C4-2B (cell line): ENCODE data around the gene SCUBE1.

Experiments
- ZFX ChIP-seq: fragments of 450-650 bp; IDR thresholded peaks from 2 replicates; pipeline ENCODE4 v1.6.1; 2017
- TF ChIP-seq, protein P1 (sequence below): fragments of 450-650 bp; conservative IDR thresholded peaks from 2 replicates; pipeline ENCODE4 v1.5.1; 2017; ENCODE audit warnings: mild to moderate bottlenecking

DNA sequence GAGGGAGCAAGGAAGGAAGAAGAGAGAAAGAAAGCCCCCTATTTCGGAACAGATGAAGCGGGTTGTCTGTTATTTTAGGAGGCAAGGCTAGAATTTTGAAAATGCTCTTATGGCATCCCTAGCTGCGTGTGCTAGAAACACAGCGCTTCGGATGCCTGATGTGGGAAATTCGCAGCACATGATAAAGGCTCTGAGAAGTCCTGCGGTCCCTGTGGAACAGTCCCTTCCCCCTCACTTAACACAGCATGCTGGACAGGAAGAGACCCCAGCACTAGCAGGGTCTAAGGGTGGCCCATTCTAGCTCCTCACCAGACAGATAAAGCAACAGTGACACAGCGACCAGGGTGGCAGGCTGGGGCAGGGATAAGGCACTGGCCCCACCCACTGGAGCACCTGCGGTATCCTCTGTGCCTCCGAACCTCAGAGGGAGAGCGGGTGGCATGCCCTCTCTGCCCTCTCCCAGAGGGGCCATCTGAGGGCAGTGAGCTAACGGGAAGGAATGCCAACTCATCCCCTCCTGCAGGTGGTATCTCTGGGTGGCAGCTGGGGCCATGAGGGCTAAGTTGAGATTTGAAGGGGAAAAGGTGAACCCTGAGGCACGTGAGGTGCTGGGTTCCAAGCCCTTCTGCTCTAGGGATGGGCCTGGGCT is 75.7 kb downstream of the SCUBE1 start:
- TF ChIP-seq, protein P1, sequence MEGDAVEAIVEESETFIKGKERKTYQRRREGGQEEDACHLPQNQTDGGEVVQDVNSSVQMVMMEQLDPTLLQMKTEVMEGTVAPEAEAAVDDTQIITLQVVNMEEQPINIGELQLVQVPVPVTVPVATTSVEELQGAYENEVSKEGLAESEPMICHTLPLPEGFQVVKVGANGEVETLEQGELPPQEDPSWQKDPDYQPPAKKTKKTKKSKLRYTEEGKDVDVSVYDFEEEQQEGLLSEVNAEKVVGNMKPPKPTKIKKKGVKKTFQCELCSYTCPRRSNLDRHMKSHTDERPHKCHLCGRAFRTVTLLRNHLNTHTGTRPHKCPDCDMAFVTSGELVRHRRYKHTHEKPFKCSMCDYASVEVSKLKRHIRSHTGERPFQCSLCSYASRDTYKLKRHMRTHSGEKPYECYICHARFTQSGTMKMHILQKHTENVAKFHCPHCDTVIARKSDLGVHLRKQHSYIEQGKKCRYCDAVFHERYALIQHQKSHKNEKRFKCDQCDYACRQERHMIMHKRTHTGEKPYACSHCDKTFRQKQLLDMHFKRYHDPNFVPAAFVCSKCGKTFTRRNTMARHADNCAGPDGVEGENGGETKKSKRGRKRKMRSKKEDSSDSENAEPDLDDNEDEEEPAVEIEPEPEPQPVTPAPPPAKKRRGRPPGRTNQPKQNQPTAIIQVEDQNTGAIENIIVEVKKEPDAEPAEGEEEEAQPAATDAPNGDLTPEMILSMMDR = no peak
- no peak for TF ChIP-seq ZFX
